GM23248 (cell line): ENCODE results near the gene WIPI1. TPM values are rescaled to one million over a fixed set of nuclear protein-coding genes. Genes with fewer than 3 reads are reported as not detected.

ENCODE experiments used
- DNase-seq: peaks from one replicate; pipeline ENCODE4 v3.0.0-alpha.2; 2015
- H2AFZ ChIP-seq: fragments of 200-600 bp; sonication (generic); 2 replicates; pipeline ENCODE4 v1.6.1; 2016; ENCODE audit warnings: antibody characterized with exemption
- H3F3A ChIP-seq: fragments of 200-600 bp; sonication (generic); 2 replicates; pipeline ENCODE4 v1.6.1; 2016; ENCODE audit warnings: mild to moderate bottlenecking, antibody characterized with exemption, mixed run types; ENCODE audit not compliant: insufficient read depth
- H3K27ac ChIP-seq: fragments of 200-600 bp; sonication (generic); 2 replicates; pipeline ENCODE4 v1.5.1; 2016; ENCODE audit warnings: mild to moderate bottlenecking
- H3K27me3 ChIP-seq: fragments of 200-600 bp; sonication (generic); replicated peaks from 2 replicates; pipeline ENCODE4 v1.6.1; 2016; ENCODE audit warnings: mild to moderate bottlenecking; ENCODE audit not compliant: insufficient read depth
- H3K36me3 ChIP-seq: fragments of 200-600 bp; sonication (generic); 2 replicates; pipeline ENCODE4 v1.6.1; 2016; ENCODE audit warnings: low read depth, mild to moderate bottlenecking
- H3K4me1 ChIP-seq: fragments of 200-600 bp; sonication (generic); 2 replicates; pipeline ENCODE4 v1.6.1; 2016; ENCODE audit warnings: mild to moderate bottlenecking; ENCODE audit not compliant: insufficient read depth
- H3K4me2 ChIP-seq: fragments of 200-600 bp; sonication (generic); one replicate; pipeline ENCODE4 v1.6.1; 2016; ENCODE audit warnings: mild to moderate bottlenecking; ENCODE audit not compliant: unreplicated experiment
- H3K4me3 ChIP-seq: fragments of 200-600 bp; sonication (generic); 2 replicates; pipeline ENCODE4 v1.5.1; 2016; ENCODE audit warnings: mild to moderate bottlenecking
- H3K79me2 ChIP-seq: fragments of 200-600 bp; sonication (generic); 2 replicates; pipeline ENCODE4 v1.6.1; 2016; ENCODE audit warnings: mild to moderate bottlenecking; ENCODE audit not compliant: insufficient read depth
- H3K9ac ChIP-seq: fragments of 200-600 bp; sonication (generic); 2 replicates; pipeline ENCODE4 v1.6.1; 2016; ENCODE audit warnings: mild to moderate bottlenecking
- H3K9me2 ChIP-seq: fragments of 200-600 bp; sonication (generic); 2 replicates; pipeline ENCODE4 v1.6.1; 2016; ENCODE audit warnings: mixed run types, mild to moderate bottlenecking, moderate library complexity; ENCODE audit not compliant: insufficient read depth
- H3K9me3 ChIP-seq: fragments of 200-600 bp; sonication (generic); one replicate; pipeline ENCODE4 v1.6.1; 2017; ENCODE audit warnings: low read depth
- H4K20me1 ChIP-seq: fragments of 200-600 bp; sonication (generic); 2 replicates; pipeline ENCODE4 v1.6.0; 2016; ENCODE audit not compliant: insufficient read depth
- EZH2 ChIP-seq: fragments of 200-600 bp; sonication (generic); IDR thresholded peaks from 2 replicates; pipeline ENCODE4 v1.6.1; 2018; ENCODE audit warnings: antibody characterized with exemption, mild to moderate bottlenecking; ENCODE audit not compliant: insufficient read depth, poor library complexity, severe bottlenecking
- EZH2phosphoT487 ChIP-seq: fragments of 200-600 bp; sonication (generic); IDR thresholded peaks from 2 replicates; pipeline ENCODE4 v1.6.1; 2018; ENCODE audit warnings: antibody characterized with exemption, moderate library complexity, mild to moderate bottlenecking, low read depth; ENCODE audit not compliant: insufficient read depth
- WGBS, 2 experiments: methylation state at CpG; one replicate each; pipeline ENCODE4 v1.1.6; 2015 to 2017; ENCODE audit warnings: low lambda C conversion rate in 2 of 2, low coverage in 1 of 2; ENCODE audit errors: missing lambda C conversion rate in 2 of 2; 5-methylcytosine and 5-hydroxymethylcytosine counted together
- in situ Hi-C: fragments of 300-500 bp; cut with MboI; formaldehyde crosslinking; loops from 2 replicates; pipeline ENCODE4 v1.15.0; 2020
- polyA plus RNA-seq: library from polyadenylated mRNA; unstranded; fragments of >200 nt; fragmentation: Nextera tagmentation; extraction: Ambion mirVana; gene quantifications from 2 replicates; pipeline ENCODE4 v1.2.1, GENCODE V29; 2016
- total RNA-seq: library from RNA; depleted of rRNA; stranded (reverse); fragments of >200 nt; shearing (Covaris generic); gene quantifications from 2 replicates; pipeline ENCODE4 v1.2.3, GENCODE V29; 2014

The WIPI1 gene
- total and polyA plus RNA-seq, 2 experiments from 2014 or later, result 82.0 to 99.1 TPM

- Histone ChIP-seq H3F3A (no peaks in the 10 kb centered on the region; the same call in 1 of the 2 replicates), H3K4me2 (no peak overlapping the region), H3K9me3 (no peaks in the 10 kb centered on the region), H3K9ac (no peak overlapping the region), H3K4me3 (no peak overlapping the region), H3K79me2 (no peaks in the 10 kb centered on the region), H3K36me3 (no peaks in the 10 kb centered on the region), H3K27me3 (no peaks in the 10 kb centered on the region), H2AFZ (no peak overlapping the region), H3K4me1 (0 out of 2 replicates have a peak, but pooled peaks cover 3% of the 10 kb centered on the region), H3K9me2 (no peaks in the 10 kb centered on the region), H3K27ac (no peak overlapping the region), H4K20me1 (no peaks in the 10 kb centered on the region)
- in situ Hi-C loops, result no loop called here
- 69 to 75% methylated on average over 12 of the region's 12 CpGs for WGBS, 2 experiments
- TF ChIP-seq EZH2phosphoT487 (no peak), EZH2 (no peak)
- no peak for DNase-seq
Observed at GRCh38 chr17:68491381-68492231, 34.3 kb upstream of the WIPI1 start.

GRCh38 chr17:68489919-68490318, 32.6 kb upstream of the WIPI1 start:
- no peak overlapping the region for H3K9ac ChIP-seq
- no peaks in the 10 kb centered on the region for H3K36me3 ChIP-seq
- no peaks in the 10 kb centered on the region for H4K20me1 ChIP-seq
- H3K27me3 ChIP-seq, result peaks cover 12% of the 10 kb centered on the region
- H3K4me3 ChIP-seq, result no peak overlapping the region
- H2AFZ ChIP-seq, result no peak overlapping the region
- in situ Hi-C loops, result no loop called here
- H3K9me2 ChIP-seq, result no peaks in the 10 kb centered on the region
- no peak for DNase-seq
- TF ChIP-seq EZH2phosphoT487 (no peak), EZH2 (no peak)
- H3K79me2 ChIP-seq, result no peaks in the 10 kb centered on the region
- no peaks in the 10 kb centered on the region; the same call in 1 of the 2 replicates for H3F3A ChIP-seq
- no peak overlapping the region for H3K4me2 ChIP-seq
- H3K9me3 ChIP-seq, result no peaks in the 10 kb centered on the region
- no peak overlapping the region for H3K27ac ChIP-seq
- 0 out of 2 replicates have a peak, but pooled peaks cover 3% of the 10 kb centered on the region for H3K4me1 ChIP-seq
- 36 to 42% methylated on average over 4 of the region's 4 CpGs for WGBS, 2 experiments

- Histone ChIP-seq H3F3A (no peaks in the 10 kb centered on the region), H3K4me1 (no peaks in the 10 kb centered on the region), H3K79me2 (no peaks in the 10 kb centered on the region), H3K27me3 (peaks cover 20% of the 10 kb centered on the region), H3K4me2 (no peak overlapping the region), H2AFZ (no peak overlapping the region), H3K4me3 (no peak overlapping the region), H3K9me3 (no peaks in the 10 kb centered on the region), H4K20me1 (no peaks in the 10 kb centered on the region), H3K9ac (no peak overlapping the region), H3K36me3 (no peaks in the 10 kb centered on the region), H3K27ac (no peak overlapping the region), H3K9me2 (no peaks in the 10 kb centered on the region)
- TF ChIP-seq EZH2 (no peak), EZH2phosphoT487 (no peak)
- in situ Hi-C loops, result no loop called here
- 45% methylated on average over 2 of the region's 2 CpGs for WGBS, 2 experiments
- no peak for DNase-seq
Observed at GRCh38 chr17:68484458-68484857, 27.2 kb upstream of the WIPI1 start.

- Histone ChIP-seq H3K27ac (no peak overlapping the region), H3K4me1 (no peaks in the 10 kb centered on the region), H3K4me2 (no peak overlapping the region), H3K9me2 (no peaks in the 10 kb centered on the region), H3F3A (no peaks in the 10 kb centered on the region), H3K79me2 (no peaks in the 10 kb centered on the region), H2AFZ (no peak overlapping the region), H3K9me3 (no peaks in the 10 kb centered on the region), H3K4me3 (no peak overlapping the region), H3K36me3 (no peaks in the 10 kb centered on the region), H3K27me3 (peaks cover 20% of the 10 kb centered on the region), H4K20me1 (no peaks in the 10 kb centered on the region), H3K9ac (no peak overlapping the region)
- in situ Hi-C loops, result no loop called here
- DNase-seq, result no peak
- no peak for TF ChIP-seq EZH2phosphoT487
- TF ChIP-seq EZH2, result no peak
- WGBS, 2 experiments, result 65 to 66% methylated on average over 4 of the region's 4 CpGs
Observed at GRCh38 chr17:68482576-68483041, 25.3 kb upstream of the WIPI1 start.
